GOT3 (cell line): ENCODE results near the gene NECTIN4.
"Not testable (repeated sequence)": the region's sequence is repeated elsewhere in the genome, so short reads cannot be mapped to it uniquely, and the experiment has no call there.

Experiments
- DNase-seq: peaks from one replicate; lab custom pipeline; 2025; ENCODE audit warnings: mixed read lengths; lab: John Stamatoyannopoulos, UW

The NECTIN4 gene

GRCh38 chr1:161026954-161027353, 62.4 kb downstream of the NECTIN4 start:
- DNase-seq = not testable (repeated sequence)

- not testable (repeated sequence) for DNase-seq
These were observed 66.9 kb downstream of the NECTIN4 start for GRCh38 chr1:161022432-161022831.

GRCh38 chr1:161021970-161022353, 67.4 kb downstream of the NECTIN4 start:
- DNase-seq = no peak

GRCh38 chr1:161021165-161021969, 68.0 kb downstream of the NECTIN4 start:
- DNase-seq = no peak
